Measurements from ENCODE around the gene MRPL18. TPM values are rescaled to one million over a fixed set of nuclear protein-coding genes. Genes with fewer than 3 reads are reported as not detected.
A peak's percentile ranks its signal among the peaks of the same experiment; 100 is the strongest.

MRPL18 gene
- total RNA-seq, 2 donors from 2014 or later: 23.2 to 24.9 TPM

DNA sequence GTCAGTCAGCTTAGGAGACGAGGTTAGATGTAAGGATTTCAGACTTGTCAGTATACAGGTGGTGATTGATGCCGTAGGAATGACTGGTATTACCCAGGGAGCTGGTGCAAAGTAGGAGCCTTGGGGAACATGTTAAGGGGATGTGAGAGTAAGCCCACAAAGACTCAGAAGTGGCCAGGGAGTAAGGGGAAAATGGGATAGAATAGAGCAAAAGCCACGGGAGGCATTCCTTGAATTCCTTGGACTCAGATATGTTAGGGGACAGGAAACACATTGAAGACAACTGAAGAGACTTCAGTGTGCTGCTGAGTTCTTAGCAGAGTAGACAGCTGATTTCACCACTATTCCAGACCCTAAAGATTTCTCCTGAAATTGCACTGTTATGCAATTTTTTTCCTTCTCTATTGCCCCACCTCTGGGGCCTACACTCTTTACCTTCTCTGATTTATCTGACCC lies 29.6 kb upstream of the MRPL18 start:
- no peak for DNase-seq
- H3K9me3 ChIP-seq (ENCODE audit: control insufficient read depth, low read length, poor library complexity, severe bottlenecking): no peaks in the 10 kb centered on the region
- Mint-ChIP-seq H3K4me1 (peaks cover 24% of the 10 kb centered on the region), H3K27ac (peak overlapping the region; percentile 99), H3K4me3 (peak overlapping the region; percentile 92), H3K27me3 (no peaks in the 10 kb centered on the region), H3K36me3 (ENCODE audit: low read depth) (peaks cover 3% of the 10 kb centered on the region)
- ATAC-seq: no peak

DNA sequence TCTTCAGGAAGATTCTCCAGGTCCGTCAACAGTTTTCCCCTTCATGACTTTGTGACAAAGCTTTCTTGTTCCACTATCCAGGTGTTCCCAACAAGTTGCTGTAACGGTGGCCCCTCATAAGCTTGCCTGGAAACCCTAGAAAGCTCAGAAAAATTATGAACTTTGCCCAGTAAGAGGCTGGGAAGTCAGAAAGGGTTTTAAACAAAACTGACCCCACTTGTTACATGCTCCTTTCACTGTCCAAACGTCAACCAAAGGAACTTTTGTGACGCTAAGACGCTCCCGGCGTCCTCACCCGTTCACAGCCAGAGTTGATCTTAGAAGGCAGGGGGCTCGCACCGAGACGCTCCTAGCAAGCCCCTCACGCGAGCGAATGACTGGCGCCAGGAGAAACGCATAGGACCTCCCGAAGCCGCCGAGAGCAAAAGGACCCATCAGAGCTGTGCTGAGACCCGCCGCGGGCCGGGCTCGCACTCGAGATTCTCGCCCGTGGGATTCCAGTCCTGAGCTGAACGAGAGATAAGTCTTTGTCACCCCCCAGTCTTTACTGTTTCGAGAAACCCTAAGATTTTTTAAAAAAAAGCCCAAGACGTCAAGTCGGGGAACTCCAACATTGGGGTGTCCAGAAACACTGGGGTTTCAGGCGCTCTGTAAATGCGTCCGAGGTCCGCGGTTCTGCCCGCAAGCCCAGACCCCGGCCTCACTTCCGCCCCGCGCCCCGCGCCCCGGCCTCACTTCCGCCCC lies 29.0 kb upstream of the MRPL18 start:
- H3K27ac Mint-ChIP-seq: peak overlapping the region; percentile 99
- DNase-seq (no peak), ATAC-seq (no peak)
- H3K27me3 Mint-ChIP-seq: no peaks in the 10 kb centered on the region
- H3K4me3 Mint-ChIP-seq: peak overlapping the region; percentile 92
- H3K36me3 Mint-ChIP-seq (ENCODE audit: low read depth): peaks cover 3% of the 10 kb centered on the region
- H3K9me3 ChIP-seq (ENCODE audit: control insufficient read depth, low read length, poor library complexity, severe bottlenecking): no peaks in the 10 kb centered on the region
- H3K4me1 Mint-ChIP-seq: peaks cover 24% of the 10 kb centered on the region

- H3K9me3 ChIP-seq (ENCODE audit: control insufficient read depth, low read length, poor library complexity, severe bottlenecking): no peaks in the 10 kb centered on the region
- ATAC-seq: peak; percentile 90
- Mint-ChIP-seq H3K36me3 (ENCODE audit: low read depth) (peaks cover 3% of the 10 kb centered on the region), H3K4me3 (peak within 1 kb of the TSS; percentile 92), H3K4me1 (peaks cover 24% of the 10 kb centered on the region), H3K27ac (peak within 1 kb of the TSS; percentile 99), H3K27me3 (no peaks in the 10 kb centered on the region)
- DNase-seq: peak; percentile 86 to 95 (median 93)
Observed at GRCh38 chr6:159761873-159762680, 28.2 kb upstream of the MRPL18 start, which contains the start of gene ACAT2. TSS of gene ACAT2 (plus strand) at chr6:159762045. CDS start at chr6:159762088, 43 bp downstream.

- peak; percentile 20 to 32 (median 23) for DNase-seq
- peak overlapping the region; percentile 92 for H3K4me3 Mint-ChIP-seq
Observed at GRCh38 chr6:159762681-159763293, 27.5 kb upstream of the MRPL18 start.

GRCh38 chr6:159766906-159767305 lies 23.4 kb upstream of the MRPL18 start:
- no peak for ATAC-seq
- Mint-ChIP-seq H3K4me3 (no peak overlapping the region), H3K27me3 (no peaks in the 10 kb centered on the region), H3K36me3 (ENCODE audit: low read depth) (peaks cover 4% of the 10 kb centered on the region), H3K4me1 (peaks cover 7% of the 10 kb centered on the region), H3K27ac (no peak overlapping the region)
- no peak for DNase-seq
- no peaks in the 10 kb centered on the region for H3K9me3 ChIP-seq (ENCODE audit: control insufficient read depth, low read length, poor library complexity, severe bottlenecking)

More at GRCh38 chr6:159762681-159763293, 27.5 kb upstream of the MRPL18 start:
- H3K4me1 Mint-ChIP-seq: peaks cover 24% of the 10 kb centered on the region
- peak; percentile 29 for ATAC-seq
- peak overlapping the region; percentile 99 for H3K27ac Mint-ChIP-seq
- no peaks in the 10 kb centered on the region for H3K9me3 ChIP-seq (ENCODE audit: control insufficient read depth, low read length, poor library complexity, severe bottlenecking)
- H3K36me3 Mint-ChIP-seq (ENCODE audit: low read depth): peaks cover 3% of the 10 kb centered on the region
- no peaks in the 10 kb centered on the region for H3K27me3 Mint-ChIP-seq

GRCh38 chr6:159769470-159769869 lies 20.8 kb upstream of the MRPL18 start:
- Mint-ChIP-seq H3K27ac (no peak overlapping the region), H3K27me3 (no peaks in the 10 kb centered on the region), H3K4me3 (no peak overlapping the region), H3K4me1 (no peaks in the 10 kb centered on the region), H3K36me3 (ENCODE audit: low read depth) (peaks cover 4% of the 10 kb centered on the region)
- no peaks in the 10 kb centered on the region for H3K9me3 ChIP-seq (ENCODE audit: control insufficient read depth, low read length, poor library complexity, severe bottlenecking)
- DNase-seq: no peak
- no peak for ATAC-seq

- ATAC-seq: no peak
- Mint-ChIP-seq H3K27ac (no peak overlapping the region), H3K27me3 (no peaks in the 10 kb centered on the region), H3K4me3 (no peak overlapping the region), H3K36me3 (ENCODE audit: low read depth) (peaks cover 4% of the 10 kb centered on the region), H3K4me1 (no peaks in the 10 kb centered on the region)
- no peaks in the 10 kb centered on the region for H3K9me3 ChIP-seq (ENCODE audit: control insufficient read depth, low read length, poor library complexity, severe bottlenecking)
- no peak for DNase-seq
Observed at GRCh38 chr6:159772196-159772595, 18.1 kb upstream of the MRPL18 start.

- H3K27ac Mint-ChIP-seq: no peak overlapping the region
- no peaks in the 10 kb centered on the region for H3K27me3 Mint-ChIP-seq
- H3K36me3 Mint-ChIP-seq (ENCODE audit: low read depth): peaks cover 5% of the 10 kb centered on the region
- H3K9me3 ChIP-seq (ENCODE audit: control insufficient read depth, low read length, poor library complexity, severe bottlenecking): no peaks in the 10 kb centered on the region
- no peak for DNase-seq
- ATAC-seq: no peak
- no peak overlapping the region for H3K4me3 Mint-ChIP-seq
- peaks cover 12% of the 10 kb centered on the region for H3K4me1 Mint-ChIP-seq
Observed at GRCh38 chr6:159777240-159777904, 12.9 kb upstream of the MRPL18 start.

DNA sequence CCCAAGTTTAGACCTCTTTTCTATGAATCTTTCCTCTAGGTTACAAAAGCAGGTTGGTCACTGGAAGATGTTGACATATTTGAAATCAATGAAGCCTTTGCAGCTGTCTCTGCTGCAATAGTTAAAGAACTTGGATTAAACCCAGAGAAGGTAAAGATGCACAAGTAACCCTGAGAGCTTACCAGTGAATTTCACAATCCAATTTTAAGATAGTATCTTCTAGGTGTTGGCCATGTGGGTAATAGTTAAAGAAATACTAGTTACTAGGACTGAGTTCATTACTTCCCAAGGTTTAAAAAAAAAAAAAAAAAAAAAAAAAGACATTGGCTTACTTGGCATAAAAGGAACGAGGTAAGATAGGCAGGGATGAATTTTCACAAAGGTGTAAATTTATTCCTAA lies 12.1 kb upstream of the MRPL18 start:
- ATAC-seq (no peak), DNase-seq (no peak)
- Mint-ChIP-seq H3K4me1 (peaks cover 19% of the 10 kb centered on the region), H3K36me3 (ENCODE audit: low read depth) (peaks cover 11% of the 10 kb centered on the region), H3K27ac (no peak overlapping the region), H3K27me3 (no peaks in the 10 kb centered on the region), H3K4me3 (peak overlapping the region; percentile 41)
- no peaks in the 10 kb centered on the region for H3K9me3 ChIP-seq (ENCODE audit: control insufficient read depth, low read length, poor library complexity, severe bottlenecking)

- Mint-ChIP-seq H3K36me3 (ENCODE audit: low read depth) (peaks cover 11% of the 10 kb centered on the region), H3K4me1 (peaks cover 21% of the 10 kb centered on the region), H3K27me3 (no peaks in the 10 kb centered on the region), H3K4me3 (peak overlapping the region; percentile 41), H3K27ac (no peak overlapping the region)
- DNase-seq (no peak), ATAC-seq (no peak)
- no peaks in the 10 kb centered on the region for H3K9me3 ChIP-seq (ENCODE audit: control insufficient read depth, low read length, poor library complexity, severe bottlenecking)
Observed at GRCh38 chr6:159778542-159779103, 11.6 kb upstream of the MRPL18 start.

DNA sequence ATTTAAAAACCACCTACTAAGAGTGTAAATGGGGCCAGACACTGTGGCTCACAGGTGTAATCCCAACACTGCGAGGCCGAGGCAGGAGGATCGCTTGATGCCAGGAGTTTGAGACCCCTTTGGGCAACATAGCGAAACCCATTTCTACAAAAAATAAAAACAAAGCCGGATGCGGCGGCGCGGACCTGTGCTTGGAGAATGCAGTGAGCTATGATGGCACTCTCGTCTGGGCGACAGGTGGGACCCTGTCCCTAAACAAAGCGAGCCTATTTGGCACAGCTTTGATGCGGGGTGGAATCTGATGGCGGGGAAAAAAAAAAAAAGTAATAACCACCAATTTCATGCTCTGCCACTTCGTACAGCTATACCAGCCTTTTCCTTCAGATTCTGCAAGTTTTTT lies 2.0 kb upstream of the MRPL18 start:
- ATAC-seq (no peak), DNase-seq (no peak)
- Mint-ChIP-seq H3K27me3 (no peaks in the 10 kb centered on the region), H3K4me3 (peak overlapping the region; percentile 98), H3K4me1 (peaks cover 43% of the 10 kb centered on the region), H3K27ac (peak overlapping the region; percentile 97), H3K36me3 (ENCODE audit: low read depth) (peaks cover 2% of the 10 kb centered on the region)
- no peaks in the 10 kb centered on the region for H3K9me3 ChIP-seq (ENCODE audit: control insufficient read depth, low read length, poor library complexity, severe bottlenecking)

DNA sequence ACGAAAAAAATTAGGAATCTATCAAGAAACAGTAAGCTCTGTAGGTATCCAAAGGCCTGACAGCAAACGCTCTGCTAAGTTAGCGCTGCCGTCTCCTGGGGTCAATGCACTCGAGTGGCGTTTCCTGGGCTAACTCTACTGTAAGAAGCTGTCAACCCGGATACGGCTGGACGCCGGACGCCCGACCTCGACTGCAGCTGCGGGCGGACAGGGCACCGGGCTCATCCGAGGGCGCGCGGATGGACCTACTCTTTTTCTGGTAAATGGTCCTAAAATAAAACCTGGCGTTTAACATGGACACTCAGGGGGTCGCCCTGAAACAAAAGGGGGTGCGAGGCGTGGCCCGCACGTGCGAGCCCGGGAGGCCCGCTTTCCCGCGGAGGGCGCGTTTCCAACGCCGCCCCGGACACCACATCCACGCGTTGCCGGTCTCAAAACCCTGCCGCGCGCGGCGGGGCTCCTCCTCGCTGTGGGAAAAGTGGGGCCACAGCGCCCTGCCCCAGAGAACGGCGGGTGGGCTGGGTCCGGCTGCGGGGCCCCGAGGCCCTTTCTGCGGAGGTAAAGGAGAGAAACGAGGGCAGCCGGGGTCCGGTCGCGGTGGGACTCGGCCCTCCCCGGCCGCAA lies 1.4 kb upstream of the MRPL18 start:
- DNase-seq: peak in 2 of 3 donors; percentile 10 to 14
- Mint-ChIP-seq H3K27me3 (no peaks in the 10 kb centered on the region), H3K4me3 (peak overlapping the region; percentile 98), H3K36me3 (ENCODE audit: low read depth) (peaks cover 2% of the 10 kb centered on the region), H3K4me1 (peaks cover 39% of the 10 kb centered on the region), H3K27ac (peak overlapping the region; percentile 97)
- ATAC-seq: no peak
- no peaks in the 10 kb centered on the region for H3K9me3 ChIP-seq (ENCODE audit: control insufficient read depth, low read length, poor library complexity, severe bottlenecking)

Data from T-helper 17 cell (primary cell).